Stimulated activated CD8-positive, alpha-beta memory T cell treated with anti-CD3 and anti-CD28 coated beads, Interleukin-15, amount 100 ng/mL, for 1 hour (primary cell): Measurements from ENCODE around the gene SLAMF6.

Source experiments
- DNase-seq: peaks from one replicate; pipeline ENCODE4 v3.0.0-alpha.2; 2020; ENCODE audit warnings: low read depth

SLAMF6 gene

DNA sequence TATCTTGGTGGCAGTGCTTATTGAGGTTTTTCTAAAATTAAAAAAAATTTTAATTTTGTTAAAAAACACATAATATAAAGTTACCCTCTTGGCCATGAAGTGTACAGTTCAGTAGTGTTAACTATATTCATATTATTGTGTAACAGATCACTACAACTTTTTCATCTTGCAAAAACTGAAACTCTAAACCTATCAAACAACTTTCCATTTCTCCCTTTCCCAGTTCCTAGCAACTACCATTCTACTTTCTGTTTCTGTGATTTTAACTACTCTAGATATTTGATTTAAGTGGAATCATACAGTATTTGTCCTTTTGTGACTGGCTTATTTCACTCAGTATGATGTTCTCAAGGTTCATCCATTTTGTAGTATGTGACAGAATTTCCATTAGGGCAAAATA lies 55.5 kb downstream of the SLAMF6 start:
- no peak for DNase-seq

DNA sequence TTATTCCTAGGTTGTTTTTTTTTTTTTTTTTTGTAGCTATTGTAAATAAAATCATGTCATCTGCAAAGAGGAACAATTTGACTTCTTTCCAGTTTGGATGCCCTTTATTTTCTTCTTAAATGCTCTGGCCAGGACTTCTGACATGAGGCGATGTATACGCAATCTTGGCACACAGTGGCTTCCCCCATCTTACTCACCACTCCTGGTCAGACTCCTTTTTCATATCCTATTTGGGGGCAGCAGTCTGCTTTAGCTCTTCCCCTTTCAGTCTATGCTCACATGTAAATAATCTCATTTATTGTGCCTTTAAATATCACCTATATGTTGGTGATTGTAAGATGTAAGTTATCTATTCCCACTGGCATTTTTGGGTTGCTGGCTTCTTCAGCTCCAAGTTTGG lies 56.1 kb downstream of the SLAMF6 start:
- DNase-seq: no peak

DNA sequence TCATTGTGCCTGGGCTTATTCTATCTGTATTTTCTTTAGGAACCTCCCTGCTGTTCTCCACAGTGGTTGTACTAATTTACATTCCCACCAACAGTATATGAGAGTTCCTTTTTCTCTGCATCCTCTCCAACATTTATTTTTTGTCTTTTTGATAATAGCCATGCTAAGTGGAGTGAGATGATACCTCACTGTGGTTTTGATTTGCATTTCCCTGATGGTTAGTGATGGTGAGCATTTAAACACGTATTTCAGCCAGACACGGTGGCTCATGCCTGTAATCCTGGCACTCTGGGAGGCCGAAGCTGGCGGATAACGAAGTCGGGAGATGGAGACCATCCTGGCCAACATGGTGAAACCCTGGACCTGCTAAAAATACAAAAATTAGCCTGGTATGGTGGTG lies 57.9 kb downstream of the SLAMF6 start:
- DNase-seq: no peak

DNA sequence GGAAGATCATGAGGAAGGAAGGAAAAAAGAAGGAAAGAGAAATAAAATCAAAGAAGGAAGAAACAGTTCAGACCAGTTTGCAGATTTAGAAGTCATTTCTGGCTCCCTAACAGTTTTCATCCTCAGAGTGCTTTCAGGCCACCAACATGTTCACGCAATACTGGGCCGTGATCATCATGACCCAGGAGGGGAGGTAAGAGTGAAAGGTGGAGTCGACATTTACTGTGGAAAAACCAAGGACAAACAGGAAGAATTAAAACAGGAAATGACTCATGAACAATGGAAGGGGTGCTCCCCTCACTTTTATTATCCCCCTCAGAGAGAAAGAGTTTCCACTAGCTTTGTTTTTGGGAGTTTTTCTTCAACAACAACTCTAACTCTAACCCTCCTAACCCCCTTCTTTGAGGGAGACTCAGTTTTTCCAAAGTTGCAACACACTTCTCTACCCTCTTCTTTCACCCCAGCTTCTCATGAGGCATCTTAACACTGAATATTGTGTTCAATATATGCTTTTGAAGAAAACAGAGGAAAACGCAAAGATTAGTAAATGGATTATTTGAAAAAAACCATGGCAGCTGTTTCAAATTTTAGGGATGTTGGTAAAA lies 62.3 kb downstream of the SLAMF6 start:
- no peak for DNase-seq

DNA sequence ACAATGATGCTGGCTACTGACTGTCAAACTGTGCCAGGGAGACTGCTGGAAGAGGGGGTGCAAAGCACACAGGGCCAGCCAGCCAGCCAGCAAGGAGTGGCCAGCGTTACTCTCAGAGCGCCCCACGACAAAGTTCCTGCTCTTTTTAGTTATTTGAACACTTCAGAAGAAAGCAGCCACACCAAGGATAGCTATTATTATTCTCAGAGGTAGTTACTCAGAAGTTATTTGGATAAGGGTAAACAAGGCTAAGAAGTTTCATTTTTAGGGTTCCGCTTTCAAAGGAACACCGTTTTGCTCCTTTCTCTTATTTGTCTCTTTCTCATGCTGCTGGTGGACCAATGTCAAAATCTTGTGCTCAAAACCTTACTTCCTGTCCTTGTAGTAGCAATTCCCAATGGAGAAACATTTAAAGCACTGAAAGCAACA lies 62.8 kb downstream of the SLAMF6 start:
- DNase-seq: no peak

DNA sequence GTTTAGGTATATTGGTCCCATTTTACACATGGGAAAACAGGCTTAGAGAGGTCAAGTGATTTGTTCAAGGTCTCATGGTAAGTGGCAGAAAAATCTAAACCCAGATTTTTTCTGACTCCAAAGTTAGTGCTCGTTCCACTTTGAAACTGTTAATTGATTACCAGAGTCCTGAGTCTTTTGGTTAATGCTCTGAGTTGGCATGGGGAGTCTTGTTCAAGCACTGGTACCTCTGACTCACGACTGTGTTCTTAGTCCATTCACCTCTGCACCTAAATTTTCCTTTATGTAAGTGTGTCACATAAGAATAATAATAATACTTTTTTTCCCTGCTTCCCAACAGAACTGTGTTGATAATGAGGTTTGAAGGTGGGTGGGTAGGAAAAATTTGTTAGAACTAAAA lies 63.4 kb downstream of the SLAMF6 start:
- no peak for DNase-seq

DNA sequence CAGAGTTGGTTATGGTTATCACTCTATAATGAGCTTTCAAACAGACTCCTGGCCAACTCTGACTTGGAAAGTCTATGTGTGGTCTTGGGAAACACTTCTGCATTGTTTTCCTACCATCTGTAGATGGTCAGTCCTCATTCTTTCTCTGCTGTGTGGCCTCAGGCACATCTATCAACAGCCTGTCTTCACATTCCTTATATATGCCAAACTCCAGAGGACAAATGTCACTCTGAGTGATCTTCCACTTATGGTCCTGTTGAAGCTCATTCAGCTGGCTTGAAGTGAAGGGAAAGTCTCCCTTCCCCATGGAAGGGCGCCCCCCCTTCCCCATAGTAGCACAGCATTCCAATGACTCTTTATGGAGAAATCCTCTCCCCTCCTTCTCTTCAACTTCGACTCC lies 64.0 kb downstream of the SLAMF6 start:
- no peak for DNase-seq

DNA sequence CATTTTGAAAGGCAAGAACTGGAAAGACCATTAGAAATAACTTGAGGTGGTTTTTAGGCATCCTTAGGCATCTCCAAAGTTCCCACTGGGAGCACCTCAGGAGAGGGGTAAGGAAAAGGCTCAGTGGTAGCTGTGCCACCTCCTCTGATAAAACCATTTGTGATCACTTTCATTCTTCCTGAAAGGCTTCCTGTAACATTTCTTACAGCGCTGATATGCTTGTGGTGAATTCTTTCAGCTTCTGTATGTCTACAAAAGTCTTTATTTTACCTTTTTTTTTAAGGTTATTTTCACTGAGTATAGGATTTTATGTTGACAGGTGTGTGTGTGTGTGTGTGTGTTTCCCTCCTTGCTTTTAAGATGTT lies 67.9 kb downstream of the SLAMF6 start:
- no peak for DNase-seq

DNA sequence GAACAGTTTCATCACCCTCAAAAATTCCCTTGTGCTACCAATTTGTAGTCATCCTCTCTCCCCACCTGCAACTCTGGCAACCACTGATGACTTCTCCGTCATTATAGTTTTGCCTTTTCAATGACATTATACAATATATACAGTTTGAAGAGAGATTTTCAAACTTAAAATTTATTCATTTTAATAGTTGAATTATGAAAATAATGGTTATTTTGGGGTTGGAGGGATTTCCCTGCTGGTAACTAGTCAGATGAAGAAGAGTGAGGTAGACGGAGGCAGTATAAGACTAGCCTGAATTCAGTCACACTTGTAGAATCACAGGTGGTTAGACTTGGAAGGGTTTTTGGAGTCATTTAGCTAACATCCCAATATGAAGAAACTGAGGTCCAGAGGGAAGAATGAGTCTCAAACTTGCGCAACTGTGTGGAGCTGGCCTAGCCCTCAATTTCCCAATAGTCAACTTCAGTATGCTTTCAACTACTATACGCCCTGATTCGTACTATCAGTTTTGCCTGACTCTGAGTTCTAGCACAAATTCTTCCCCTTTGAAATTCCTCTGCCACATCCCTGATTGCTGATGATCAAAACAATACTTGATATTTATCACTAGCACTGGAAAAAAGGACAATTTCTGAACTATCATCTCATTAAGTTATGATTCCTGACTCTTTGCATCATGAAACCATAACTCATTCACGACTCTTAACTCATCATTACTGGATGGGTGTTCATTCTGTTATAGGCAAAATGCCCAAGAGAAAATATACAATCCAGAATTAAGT lies 68.5 kb downstream of the SLAMF6 start:
- DNase-seq: no peak

DNA sequence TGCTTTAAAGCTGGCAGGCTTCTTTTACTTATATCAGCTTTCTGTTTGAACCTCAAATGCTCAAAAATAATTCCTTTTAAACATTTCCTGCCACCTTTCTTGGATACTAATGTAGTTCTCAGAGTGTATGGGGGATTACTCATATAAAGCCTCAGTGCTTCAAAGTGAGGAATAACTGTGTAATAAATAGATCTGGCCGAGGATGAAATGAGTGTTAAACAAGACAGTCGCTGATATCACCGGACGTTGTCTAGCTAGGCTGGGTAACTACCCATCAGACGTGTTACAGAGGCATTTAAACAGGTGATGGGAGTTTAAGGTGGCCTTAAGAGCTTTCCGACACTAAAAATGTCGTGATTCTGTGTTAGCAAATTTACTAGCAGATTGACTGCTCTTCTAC lies 69.6 kb downstream of the SLAMF6 start:
- no peak for DNase-seq

DNA sequence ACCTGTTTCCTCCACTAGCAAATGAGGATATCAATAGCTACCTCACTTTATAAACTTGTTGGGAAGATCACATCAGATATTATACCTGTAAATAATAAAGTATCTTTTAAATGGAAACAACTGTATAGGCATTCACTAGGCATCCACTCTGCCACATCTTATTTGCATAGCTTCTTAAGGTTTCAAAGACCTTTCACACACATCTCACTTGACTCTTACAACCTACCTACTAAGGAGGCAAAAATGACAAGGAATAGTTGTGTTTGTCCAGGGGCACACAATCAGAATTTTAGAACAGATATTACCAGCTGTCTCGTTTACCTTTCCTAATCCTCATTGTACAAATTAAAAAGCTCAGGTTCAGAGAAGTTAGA lies 71.2 kb downstream of the SLAMF6 start:
- DNase-seq: no peak

DNA sequence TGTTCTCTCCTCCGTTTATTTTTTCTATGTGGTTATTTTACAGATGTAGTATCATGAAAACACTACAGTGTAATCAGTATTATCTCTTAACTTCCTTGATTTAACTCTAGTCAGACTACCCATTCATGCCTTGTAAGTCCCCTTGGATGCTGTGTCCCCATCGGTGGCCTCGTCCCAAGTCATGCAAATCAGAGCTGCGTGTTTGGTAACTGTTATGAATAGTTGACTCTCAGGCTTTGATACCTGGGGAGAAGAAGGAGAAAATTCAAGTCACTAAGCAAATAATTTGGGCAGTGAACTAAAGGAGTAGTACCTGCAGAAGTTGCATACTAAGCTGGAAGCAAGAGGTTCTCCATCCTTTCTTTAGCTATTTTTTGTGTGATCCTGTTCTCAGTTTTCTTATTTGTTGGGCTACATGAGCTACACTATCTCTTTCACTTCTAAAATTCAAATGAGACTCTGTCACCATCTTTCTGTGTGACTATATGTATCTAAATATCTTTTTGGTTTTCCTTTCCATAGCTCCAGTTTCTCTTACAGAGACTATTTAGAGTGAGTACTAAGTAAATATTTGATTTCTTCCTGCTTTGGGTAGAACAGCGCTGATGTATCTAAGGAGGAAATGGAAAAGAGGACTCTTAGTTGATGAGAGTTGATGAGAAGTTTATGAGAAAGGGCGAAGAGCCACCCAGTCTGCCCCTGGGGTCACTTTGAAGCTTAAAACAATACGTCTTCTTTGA lies 71.8 kb downstream of the SLAMF6 start:
- no peak for DNase-seq

DNA sequence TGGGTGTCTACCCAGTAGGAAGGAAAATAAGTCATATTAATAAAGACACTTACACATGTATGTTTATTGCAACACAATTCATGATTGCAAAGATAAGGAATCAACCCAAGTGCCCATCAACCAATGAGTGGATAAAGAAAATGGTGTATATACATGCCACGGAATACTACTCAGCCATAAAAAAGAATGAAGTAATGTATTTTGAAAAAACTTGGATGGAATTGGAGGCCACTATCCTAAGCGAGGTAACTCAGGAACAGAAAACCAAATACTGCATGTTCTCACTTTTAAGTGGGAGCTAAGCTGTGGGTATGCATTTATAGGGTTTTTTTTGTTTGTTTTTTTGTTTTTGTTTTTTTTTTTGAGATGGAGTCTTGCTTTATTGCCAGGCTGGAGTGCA lies 73.6 kb downstream of the SLAMF6 start:
- DNase-seq: no peak

DNA sequence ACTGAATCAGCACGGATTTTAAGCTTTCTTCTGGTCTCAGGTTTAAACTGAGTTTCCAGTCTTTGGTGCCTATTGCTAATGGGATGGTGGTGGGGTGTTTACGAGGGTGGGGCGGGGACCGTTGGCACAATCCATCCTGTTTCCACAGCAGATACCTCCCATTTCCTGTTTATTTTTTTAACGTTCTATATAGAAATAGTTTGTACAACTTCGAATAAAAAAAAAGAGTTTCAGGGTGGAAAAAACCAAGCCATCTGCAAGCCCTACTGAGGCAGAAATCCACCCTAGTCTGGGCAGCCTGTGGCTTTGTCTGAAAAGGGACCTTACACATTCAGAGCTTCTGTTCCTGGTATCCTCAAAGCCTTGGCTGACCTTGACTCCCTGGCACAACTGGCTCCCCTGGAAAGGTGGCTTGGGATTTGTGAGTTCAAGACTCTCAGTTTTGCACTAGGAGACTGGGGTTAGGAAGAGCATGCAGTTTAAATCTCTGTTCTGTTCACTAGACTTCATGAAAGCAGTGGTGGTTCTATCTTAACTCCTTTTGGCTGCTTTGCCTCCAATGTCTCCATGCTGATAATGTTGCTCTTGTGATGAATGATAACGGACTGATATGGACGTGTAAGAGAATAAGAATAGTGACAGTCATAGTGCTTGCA lies 76.0 kb downstream of the SLAMF6 start:
- no peak for DNase-seq

DNA sequence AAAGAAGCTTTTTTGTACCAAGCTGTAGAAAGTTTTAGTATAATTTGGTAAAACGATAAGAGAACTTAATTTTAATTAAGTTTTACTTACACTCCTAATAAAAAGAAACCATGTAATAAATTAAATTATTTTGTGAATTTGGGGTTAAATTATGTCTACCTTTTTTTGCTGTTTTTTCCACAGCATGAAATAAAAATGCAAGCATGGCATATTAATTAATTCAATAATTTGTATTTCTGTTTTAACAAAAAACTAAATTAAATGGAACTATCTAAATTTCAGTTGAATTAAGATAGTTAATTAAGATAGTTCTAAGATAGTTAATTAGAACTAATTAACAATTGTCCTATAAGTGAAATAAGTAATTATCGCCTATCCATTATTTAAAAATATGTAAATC lies 83.3 kb downstream of the SLAMF6 start:
- no peak for DNase-seq

DNA sequence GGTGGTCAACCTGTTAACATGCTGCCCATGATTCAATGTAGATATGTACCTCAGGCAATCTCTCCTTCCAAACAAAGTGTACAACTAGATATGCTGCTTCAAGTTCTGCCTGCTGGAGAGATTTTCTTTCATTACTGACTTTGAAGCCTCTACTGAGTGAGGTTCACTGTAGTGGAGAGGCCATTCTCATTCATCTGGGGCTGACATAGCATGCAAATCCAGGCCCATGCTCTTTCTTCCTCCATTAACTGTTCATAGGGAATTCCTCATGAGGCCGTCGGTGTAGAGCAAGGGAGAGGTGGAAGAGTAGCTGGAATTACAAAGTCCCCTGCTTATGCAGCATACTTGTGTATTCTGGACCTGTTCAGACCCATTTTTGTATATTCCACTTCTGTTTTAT lies 84.1 kb downstream of the SLAMF6 start:
- DNase-seq: no peak

DNA sequence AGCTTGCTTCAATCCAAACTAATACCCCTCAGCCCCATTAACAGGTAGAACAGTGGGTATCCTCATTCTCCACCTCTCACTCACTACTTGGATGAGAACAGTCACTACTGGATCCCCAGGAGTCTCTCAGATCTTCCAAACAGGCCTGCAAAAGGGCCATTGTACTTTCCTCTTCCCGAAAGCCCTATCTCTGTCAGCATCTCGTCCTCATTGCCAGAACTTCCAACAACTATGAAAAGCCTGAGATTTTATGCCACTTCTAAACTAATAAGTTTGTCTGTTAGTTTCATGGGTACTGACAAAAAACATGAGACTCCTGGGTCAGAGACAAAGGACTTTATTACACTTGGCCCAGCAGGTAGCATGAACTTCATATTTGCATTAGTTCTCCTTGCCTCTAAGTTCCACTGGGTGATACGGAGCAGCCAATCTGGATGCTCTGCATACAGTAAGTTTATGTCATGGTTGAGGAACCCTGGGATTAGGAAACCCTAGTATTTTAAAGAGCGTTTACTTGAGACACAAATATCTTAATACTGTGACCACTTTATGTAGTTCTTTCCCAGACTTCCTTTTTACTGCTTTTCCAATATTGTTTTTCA lies 84.6 kb downstream of the SLAMF6 start:
- no peak for DNase-seq

DNA sequence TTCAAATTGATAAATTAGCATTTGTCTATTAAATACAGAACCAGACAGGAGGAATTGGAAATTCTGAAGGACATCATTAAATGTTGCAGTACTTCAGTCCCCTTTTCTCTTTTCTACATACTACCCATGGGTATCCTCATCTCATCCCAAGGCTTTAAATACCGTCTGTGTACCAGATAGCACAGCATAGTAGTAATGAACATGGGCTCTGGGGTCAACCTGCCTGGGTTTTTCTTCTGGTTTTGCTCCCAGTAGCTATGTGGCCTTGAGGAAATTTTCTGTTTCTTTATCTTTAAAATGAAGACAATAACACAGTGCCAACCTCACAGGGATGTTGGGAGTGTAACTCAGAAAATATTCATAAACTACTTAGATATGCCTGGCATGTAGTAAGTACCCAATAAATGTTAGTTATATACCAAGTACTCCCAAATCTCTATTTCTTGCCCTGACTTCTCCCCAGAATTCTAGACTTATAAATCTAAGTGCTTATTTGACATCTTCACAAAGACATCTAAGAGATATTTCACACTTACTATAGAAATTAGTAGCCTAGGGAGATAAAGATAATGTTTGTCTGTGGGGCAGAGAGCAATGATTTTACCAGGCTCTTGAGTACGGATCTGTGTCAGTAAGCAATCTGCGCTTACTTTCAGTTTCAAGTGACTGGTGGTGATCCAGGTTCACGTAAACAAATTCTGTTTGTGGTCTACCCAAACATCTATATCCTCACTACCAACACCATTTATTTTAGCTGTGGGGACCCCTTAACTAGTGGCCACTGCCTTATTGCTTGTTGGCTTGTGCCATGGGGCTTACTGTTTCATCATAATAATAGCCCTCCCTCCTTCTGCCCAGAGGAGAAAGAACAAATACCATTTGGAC lies 85.4 kb downstream of the SLAMF6 start:
- no peak for DNase-seq

DNA sequence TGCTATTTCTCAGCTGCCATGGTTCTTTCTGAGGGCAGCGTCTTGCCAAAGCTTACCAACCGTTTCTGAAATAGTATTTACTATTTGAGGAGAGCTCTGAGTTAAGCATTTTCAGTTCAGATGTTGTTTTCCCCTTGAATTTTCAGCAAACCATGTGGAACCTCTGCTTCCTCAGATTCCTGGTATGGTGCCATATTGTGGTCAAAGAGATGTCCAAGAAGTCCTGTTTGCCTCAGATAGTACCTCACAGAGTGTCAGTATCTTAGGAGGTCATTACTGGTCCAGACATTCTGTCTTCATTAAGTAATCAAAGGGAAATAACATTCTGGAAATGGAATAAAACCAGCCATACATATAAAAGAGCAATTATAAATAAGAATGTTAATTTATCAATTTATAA lies 86.1 kb downstream of the SLAMF6 start:
- no peak for DNase-seq
